ENCODE measurements around the gene VPS54. TPM values are rescaled to one million over a fixed set of nuclear protein-coding genes. Genes with fewer than 3 reads are reported as not detected.

The VPS54 gene
- total RNA-seq, 2 experiments from 2014 or later: 9.5 to 10.8 TPM

GRCh38 chr2:63878486-63878885, 140.7 kb downstream of the VPS54 start:
- peaks cover 55% of the 10 kb centered on the region for H3K4me1 Mint-ChIP-seq (ENCODE audit: low read depth)
- H3K27me3 Mint-ChIP-seq: no peaks in the 10 kb centered on the region
- no peaks in the 10 kb centered on the region for H3K27me3 ChIP-seq (ENCODE audit: control insufficient read depth in 1 of 2, insufficient read depth in 2 of 2, low read length in 2 of 2)
- DNase-seq (no peak), ATAC-seq (ENCODE audit: poor library complexity) (no peak)
- H3K36me3 Mint-ChIP-seq (ENCODE audit: low read depth): peaks cover 60% of the 10 kb centered on the region
- CTCF ChIA-PET: interaction anchor here (1.6 kb wide), 1 partner anchor 17 kb away, joined by 6 read pairs; no protein-coding TSS in a partner anchor
- intact Hi-C loops (cut with DNase I, micrococcal nuclease): no loop called here
- H3K9me3 Mint-ChIP-seq: no peaks in the 10 kb centered on the region
- H3K4me3 ChIP-seq (ENCODE audit: low read length): no peak overlapping the region
- no peak overlapping the region for H3K27ac ChIP-seq (ENCODE audit: low read depth in 1 of 2, low read length in 2 of 2)
- TF ChIP-seq, protein P1, sequence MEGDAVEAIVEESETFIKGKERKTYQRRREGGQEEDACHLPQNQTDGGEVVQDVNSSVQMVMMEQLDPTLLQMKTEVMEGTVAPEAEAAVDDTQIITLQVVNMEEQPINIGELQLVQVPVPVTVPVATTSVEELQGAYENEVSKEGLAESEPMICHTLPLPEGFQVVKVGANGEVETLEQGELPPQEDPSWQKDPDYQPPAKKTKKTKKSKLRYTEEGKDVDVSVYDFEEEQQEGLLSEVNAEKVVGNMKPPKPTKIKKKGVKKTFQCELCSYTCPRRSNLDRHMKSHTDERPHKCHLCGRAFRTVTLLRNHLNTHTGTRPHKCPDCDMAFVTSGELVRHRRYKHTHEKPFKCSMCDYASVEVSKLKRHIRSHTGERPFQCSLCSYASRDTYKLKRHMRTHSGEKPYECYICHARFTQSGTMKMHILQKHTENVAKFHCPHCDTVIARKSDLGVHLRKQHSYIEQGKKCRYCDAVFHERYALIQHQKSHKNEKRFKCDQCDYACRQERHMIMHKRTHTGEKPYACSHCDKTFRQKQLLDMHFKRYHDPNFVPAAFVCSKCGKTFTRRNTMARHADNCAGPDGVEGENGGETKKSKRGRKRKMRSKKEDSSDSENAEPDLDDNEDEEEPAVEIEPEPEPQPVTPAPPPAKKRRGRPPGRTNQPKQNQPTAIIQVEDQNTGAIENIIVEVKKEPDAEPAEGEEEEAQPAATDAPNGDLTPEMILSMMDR (IDR thresholded peaks at IDR 0.05): no peak
- no peak overlapping the region for H3K27ac Mint-ChIP-seq
- H3K9me3 ChIP-seq (ENCODE audit: control insufficient read depth in 1 of 2, insufficient read depth in 1 of 2, low read length in 2 of 2): no peaks in the 10 kb centered on the region
- H3K4me1 ChIP-seq (ENCODE audit: insufficient read depth, low read length): no peaks in the 10 kb centered on the region
- H3K36me3 ChIP-seq (ENCODE audit: insufficient read depth, low read length): peaks cover 25% of the 10 kb centered on the region
- no peak overlapping the region for H3K4me3 Mint-ChIP-seq
- POLR2A ChIA-PET: interaction anchor here (0.8 kb wide), 1 partner anchor 448 kb away, joined by 4 read pairs; no protein-coding TSS in a partner anchor

DNA sequence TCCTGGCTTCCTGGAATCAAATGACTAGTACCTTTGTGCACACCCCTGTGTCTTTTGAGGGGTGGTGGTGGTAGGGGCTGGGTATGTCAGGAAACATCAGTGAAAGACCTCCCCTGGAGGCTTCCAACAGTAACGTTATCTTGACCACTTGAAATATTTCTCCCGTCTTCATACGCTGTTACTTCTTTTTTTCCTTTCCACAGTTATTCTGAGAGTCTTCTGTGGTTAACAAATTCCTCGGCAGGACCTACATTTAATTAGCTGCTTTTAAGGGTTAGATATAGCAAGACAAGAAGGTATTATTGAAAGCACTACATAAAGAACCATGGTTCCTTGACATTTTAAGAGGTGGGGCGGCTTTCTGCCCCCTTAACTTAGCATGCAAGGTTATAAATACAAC, 142.9 kb downstream of the VPS54 start:
- intact Hi-C loops (cut with DNase I, micrococcal nuclease): no loop called here
- no peak for ATAC-seq (ENCODE audit: poor library complexity)
- no peak overlapping the region for H3K4me3 Mint-ChIP-seq
- Histone ChIP-seq H3K27me3 (ENCODE audit: control insufficient read depth in 1 of 2, insufficient read depth in 2 of 2, low read length in 2 of 2) (no peaks in the 10 kb centered on the region), H3K36me3 (ENCODE audit: insufficient read depth, low read length) (peaks cover 18% of the 10 kb centered on the region), H3K27ac (ENCODE audit: low read depth in 1 of 2, low read length in 2 of 2) (no peak overlapping the region), H3K9me3 (ENCODE audit: control insufficient read depth in 1 of 2, insufficient read depth in 1 of 2, low read length in 2 of 2) (no peaks in the 10 kb centered on the region), H3K4me1 (ENCODE audit: insufficient read depth, low read length) (no peaks in the 10 kb centered on the region), H3K4me3 (ENCODE audit: low read length) (no peak overlapping the region)
- peak overlapping the region; percentile 21 for H3K27ac Mint-ChIP-seq
- no peaks in the 10 kb centered on the region for H3K9me3 Mint-ChIP-seq
- TF ChIP-seq, protein P1 (IDR thresholded peaks at IDR 0.05): no peak
- POLR2A ChIA-PET: interaction anchor here (0.8 kb wide), 1 partner anchor 19 kb away, joined by 3 read pairs; no protein-coding TSS in a partner anchor
- CTCF ChIA-PET: interaction anchor here (2.0 kb wide), 1 partner anchor 184 kb away, joined by 4 read pairs; no protein-coding TSS in a partner anchor
- H3K36me3 Mint-ChIP-seq (ENCODE audit: low read depth): peaks cover 66% of the 10 kb centered on the region
- H3K4me1 Mint-ChIP-seq (ENCODE audit: low read depth): peaks cover 52% of the 10 kb centered on the region
- DNase-seq: no peak
- no peaks in the 10 kb centered on the region for H3K27me3 Mint-ChIP-seq

GRCh38 chr2:63875559-63876245, 143.5 kb downstream of the VPS54 start:
- no peaks in the 10 kb centered on the region for H3K9me3 ChIP-seq (ENCODE audit: control insufficient read depth in 1 of 2, insufficient read depth in 1 of 2, low read length in 2 of 2)
- DNase-seq (no peak), ATAC-seq (ENCODE audit: poor library complexity) (no peak)
- no peaks in the 10 kb centered on the region for H3K27me3 Mint-ChIP-seq
- no peaks in the 10 kb centered on the region for H3K27me3 ChIP-seq (ENCODE audit: control insufficient read depth in 1 of 2, insufficient read depth in 2 of 2, low read length in 2 of 2)
- no peaks in the 10 kb centered on the region for H3K9me3 Mint-ChIP-seq
- H3K36me3 Mint-ChIP-seq (ENCODE audit: low read depth): peaks cover 68% of the 10 kb centered on the region
- intact Hi-C loops (cut with DNase I, micrococcal nuclease): no loop called here
- TF ChIP-seq, protein P1 (IDR thresholded peaks at IDR 0.05): no peak
- no peak overlapping the region for H3K4me3 Mint-ChIP-seq
- H3K27ac ChIP-seq (ENCODE audit: low read depth in 1 of 2, low read length in 2 of 2): no peak overlapping the region
- peak overlapping the region; percentile 21 for H3K27ac Mint-ChIP-seq
- POLR2A ChIA-PET: no interaction called here
- peaks cover 18% of the 10 kb centered on the region for H3K36me3 ChIP-seq (ENCODE audit: insufficient read depth, low read length)
- CTCF ChIA-PET: interaction anchor here (1.2 to 2.0 kb wide), 2 partner anchors 146 to 184 kb away, joined by 3 to 4 read pairs; no protein-coding TSS in a partner anchor
- H3K4me1 ChIP-seq (ENCODE audit: insufficient read depth, low read length): no peaks in the 10 kb centered on the region
- H3K4me3 ChIP-seq (ENCODE audit: low read length): no peak overlapping the region
- H3K4me1 Mint-ChIP-seq (ENCODE audit: low read depth): peaks cover 46% of the 10 kb centered on the region

Data from CD4-positive, alpha-beta T cell (primary cell).